ENCODE results near the gene FAM20A. TPM values are rescaled to one million over a fixed set of nuclear protein-coding genes. Genes with fewer than 3 reads are reported as not detected.
A peak's percentile ranks its signal among the peaks of the same experiment; 100 is the strongest.

FAM20A gene
- total and polyA plus RNA-seq, 7 donors: 0.46 to 10.0 (median 5.4) TPM

DNA sequence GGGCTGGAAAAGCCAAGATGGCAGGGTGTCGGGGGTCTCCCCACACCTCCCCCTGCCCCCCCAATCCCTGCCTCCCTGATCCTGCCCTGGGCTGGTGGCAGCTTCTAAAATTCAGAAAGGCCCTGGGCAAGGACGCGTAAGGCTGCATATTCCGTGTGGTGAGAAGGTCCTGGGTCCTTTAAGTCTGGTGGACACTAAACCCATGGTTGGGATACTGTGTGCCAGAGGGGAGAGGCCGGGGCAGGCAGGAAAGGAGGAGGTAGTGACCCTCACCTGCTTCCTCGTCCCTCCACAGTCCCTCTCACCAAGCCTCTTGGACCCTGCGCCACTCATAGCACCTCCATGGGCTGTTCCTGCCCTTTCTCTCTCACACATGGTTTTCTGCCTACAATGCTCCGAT, 60.2 kb downstream of the FAM20A start:
- intact Hi-C loops (cut with DNase I): no loop called here
- WGBS, 2 donors: 86 to 94% methylated on average over 8 of the region's 8 CpGs
- Histone ChIP-seq H3K27ac (no peak overlapping the region), H3K4me1 (no peaks in the 10 kb centered on the region), H3K9me3 (no peaks in the 10 kb centered on the region), H3K4me3 (no peak overlapping the region), H3K27me3 (no peaks in the 10 kb centered on the region), H3K36me3 (peaks cover 0 to 48% (median 13%) of the 10 kb centered on the region in 4 donors)
- TF ChIP-seq EP300 (IDR thresholded peaks at IDR 0.05): no peak
- no peak for TF ChIP-seq POLR2A (IDR thresholded peaks at IDR 0.05)
- TF ChIP-seq, protein P1, sequence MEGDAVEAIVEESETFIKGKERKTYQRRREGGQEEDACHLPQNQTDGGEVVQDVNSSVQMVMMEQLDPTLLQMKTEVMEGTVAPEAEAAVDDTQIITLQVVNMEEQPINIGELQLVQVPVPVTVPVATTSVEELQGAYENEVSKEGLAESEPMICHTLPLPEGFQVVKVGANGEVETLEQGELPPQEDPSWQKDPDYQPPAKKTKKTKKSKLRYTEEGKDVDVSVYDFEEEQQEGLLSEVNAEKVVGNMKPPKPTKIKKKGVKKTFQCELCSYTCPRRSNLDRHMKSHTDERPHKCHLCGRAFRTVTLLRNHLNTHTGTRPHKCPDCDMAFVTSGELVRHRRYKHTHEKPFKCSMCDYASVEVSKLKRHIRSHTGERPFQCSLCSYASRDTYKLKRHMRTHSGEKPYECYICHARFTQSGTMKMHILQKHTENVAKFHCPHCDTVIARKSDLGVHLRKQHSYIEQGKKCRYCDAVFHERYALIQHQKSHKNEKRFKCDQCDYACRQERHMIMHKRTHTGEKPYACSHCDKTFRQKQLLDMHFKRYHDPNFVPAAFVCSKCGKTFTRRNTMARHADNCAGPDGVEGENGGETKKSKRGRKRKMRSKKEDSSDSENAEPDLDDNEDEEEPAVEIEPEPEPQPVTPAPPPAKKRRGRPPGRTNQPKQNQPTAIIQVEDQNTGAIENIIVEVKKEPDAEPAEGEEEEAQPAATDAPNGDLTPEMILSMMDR (IDR thresholded peaks at IDR 0.05): no peak
- TF ChIP-seq POLR2AphosphoS5 (IDR thresholded peaks at IDR 0.05): no peak
- no peak for DNase-seq

DNA sequence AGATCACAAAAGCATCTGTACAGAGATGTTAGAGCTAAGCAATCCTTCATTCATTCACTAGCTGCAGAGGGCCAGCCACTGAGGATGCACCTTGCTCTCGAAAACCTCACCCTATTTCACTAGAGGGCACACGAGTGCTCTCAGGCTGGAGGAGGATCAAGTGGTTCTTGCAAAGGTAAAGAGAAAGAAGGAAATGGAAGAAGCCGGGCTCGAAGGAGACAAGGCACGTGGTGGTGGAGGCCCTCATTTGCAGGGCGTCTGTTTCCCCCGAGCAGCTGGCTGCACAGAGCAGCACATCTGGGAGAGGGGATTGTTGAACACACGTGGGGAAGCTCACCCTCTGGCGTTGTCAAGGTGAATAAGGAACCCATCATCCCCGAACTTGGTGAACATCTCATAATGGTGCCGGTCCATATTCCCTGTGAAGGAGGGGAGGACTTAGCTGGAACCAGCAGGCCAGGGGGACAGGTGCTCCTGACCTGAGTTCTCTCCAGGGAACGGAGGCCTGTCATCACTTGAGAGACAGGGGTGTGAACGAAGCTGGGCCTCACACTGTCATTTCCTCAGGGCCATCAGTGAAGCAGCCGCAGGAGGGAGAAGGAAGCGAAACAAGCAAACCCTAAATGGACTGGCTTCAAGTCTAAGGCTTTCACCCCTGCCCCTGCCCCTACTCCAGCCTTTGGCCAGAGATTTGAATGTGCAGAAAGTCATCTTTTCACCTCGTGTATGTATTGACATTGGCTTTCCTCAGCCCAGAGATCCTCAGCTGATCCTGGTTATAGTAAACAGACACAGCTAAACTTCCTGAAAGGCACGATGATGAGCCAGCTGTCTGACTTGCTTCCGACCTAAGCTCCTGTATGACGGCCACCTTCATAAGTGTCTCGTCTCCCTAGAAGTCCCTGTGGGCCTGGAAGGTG, 61.4 kb downstream of the FAM20A start:
- Histone ChIP-seq H3K27ac (no peak overlapping the region), H3K4me1 (no peaks in the 10 kb centered on the region), H3K4me3 (no peak overlapping the region), H3K9me3 (no peaks in the 10 kb centered on the region), H3K27me3 (no peaks in the 10 kb centered on the region), H3K36me3 (peaks cover 0 to 58% (median 24%) of the 10 kb centered on the region in 4 donors)
- DNase-seq: no peak
- WGBS, 2 donors: 63 to 71% methylated on average over 20 of the region's 20 CpGs
- TF ChIP-seq POLR2AphosphoS5 (IDR thresholded peaks at IDR 0.05): peak in 1 of 4 donors; percentile 16
- TF ChIP-seq EP300 (IDR thresholded peaks at IDR 0.05): no peak
- no peak for TF ChIP-seq POLR2A (IDR thresholded peaks at IDR 0.05)
- TF ChIP-seq, protein P1 (IDR thresholded peaks at IDR 0.05): no peak
- intact Hi-C loops (cut with DNase I): loop anchor here (5.0 kb wide), 1 partner anchor 222 kb away; no protein-coding TSS in a partner anchor

DNA sequence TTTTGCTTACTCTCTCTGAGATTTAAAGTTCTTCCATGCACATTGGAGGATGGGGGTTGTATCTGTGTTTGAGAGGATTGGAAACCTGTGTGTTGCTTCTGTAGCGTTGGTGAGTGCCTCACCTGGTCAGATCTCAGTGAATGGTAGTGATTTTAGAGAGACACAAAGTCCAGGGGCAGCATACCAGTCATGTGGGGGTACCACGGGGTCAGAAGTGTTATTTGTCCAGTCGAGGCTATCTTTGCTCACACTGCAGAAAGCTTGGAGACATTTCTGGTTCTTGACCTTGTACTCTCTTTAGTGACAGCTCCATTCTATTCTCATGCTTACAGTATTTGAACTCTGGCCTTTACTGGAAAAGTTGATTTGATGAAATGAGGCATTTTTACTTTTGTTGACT, 65.2 kb downstream of the FAM20A start:
- TF ChIP-seq POLR2AphosphoS5 (IDR thresholded peaks at IDR 0.05): no peak
- TF ChIP-seq POLR2A (IDR thresholded peaks at IDR 0.05): no peak
- no peak for TF ChIP-seq EP300 (IDR thresholded peaks at IDR 0.05)
- TF ChIP-seq, protein P1 (IDR thresholded peaks at IDR 0.05): no peak
- Histone ChIP-seq H3K4me3 (no peak overlapping the region), H3K9me3 (no peaks in the 10 kb centered on the region), H3K36me3 (peaks cover 4 to 93% (median 33%) of the 10 kb centered on the region in 4 donors), H3K27ac (no peak overlapping the region), H3K4me1 (no peaks in the 10 kb centered on the region), H3K27me3 (no peaks in the 10 kb centered on the region)
- no peak for DNase-seq
- whole genome bisulfite sequencing, 2 donors: 82 to 84% methylated on average over 3 of the region's 3 CpGs
- intact Hi-C loops (cut with DNase I): loop anchor here (5.0 kb wide), 1 partner anchor 226 kb away; no protein-coding TSS in a partner anchor

DNA sequence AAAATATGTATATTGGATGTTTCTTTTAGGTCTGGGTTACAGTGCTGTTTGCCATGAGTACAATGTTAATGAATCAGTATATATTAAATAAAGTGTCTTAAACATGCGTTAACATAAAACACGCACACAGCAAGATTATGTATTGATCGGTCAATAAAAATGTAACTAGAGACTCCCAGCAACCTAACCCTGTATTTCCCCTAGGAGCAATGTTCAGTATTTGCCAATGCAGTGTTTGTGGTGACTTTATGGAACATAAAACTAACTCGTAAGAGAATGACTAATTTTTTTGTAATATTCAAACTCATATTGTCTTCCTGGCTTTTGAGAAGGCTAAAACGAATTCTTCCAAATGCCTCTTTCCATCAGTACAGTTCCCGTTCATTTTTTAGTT, 66.5 kb downstream of the FAM20A start:
- H3K4me1 ChIP-seq: no peaks in the 10 kb centered on the region
- TF ChIP-seq POLR2AphosphoS5 (IDR thresholded peaks at IDR 0.05): no peak
- TF ChIP-seq, protein P1 (IDR thresholded peaks at IDR 0.05): no peak
- no peak for TF ChIP-seq POLR2A (IDR thresholded peaks at IDR 0.05)
- no peak for TF ChIP-seq EP300 (IDR thresholded peaks at IDR 0.05)
- no peaks in the 10 kb centered on the region for H3K27me3 ChIP-seq
- DNase-seq: no peak
- peaks cover 15 to 94% (median 40%) of the 10 kb centered on the region in 4 donors for H3K36me3 ChIP-seq
- 91 to 94% methylated on average over 6 of the region's 6 CpGs for WGBS, 2 donors
- no peaks in the 10 kb centered on the region for H3K9me3 ChIP-seq
- no peak overlapping the region for H3K4me3 ChIP-seq
- intact Hi-C loops (cut with DNase I): loop anchor here (5.0 kb wide), 1 partner anchor 228 kb away; no protein-coding TSS in a partner anchor
- no peak overlapping the region for H3K27ac ChIP-seq

Measured in sigmoid colon (tissue), 7 donors.